Activated CD4-positive, alpha-beta T cell treated with anti-CD3 and anti-CD28 coated beads, Interleukin-2, amount 50 U/mL, for 16 hours (primary cell): ENCODE measurements around the gene SMARCD2.
"Not testable (repeated sequence)": the region's sequence is repeated elsewhere in the genome, so short reads cannot be mapped to it uniquely, and the experiment has no call there.

Experiments
- DNase-seq: peaks from one replicate; pipeline ENCODE4 v3.0.0-alpha.2; 2020

The SMARCD2 gene

DNA sequence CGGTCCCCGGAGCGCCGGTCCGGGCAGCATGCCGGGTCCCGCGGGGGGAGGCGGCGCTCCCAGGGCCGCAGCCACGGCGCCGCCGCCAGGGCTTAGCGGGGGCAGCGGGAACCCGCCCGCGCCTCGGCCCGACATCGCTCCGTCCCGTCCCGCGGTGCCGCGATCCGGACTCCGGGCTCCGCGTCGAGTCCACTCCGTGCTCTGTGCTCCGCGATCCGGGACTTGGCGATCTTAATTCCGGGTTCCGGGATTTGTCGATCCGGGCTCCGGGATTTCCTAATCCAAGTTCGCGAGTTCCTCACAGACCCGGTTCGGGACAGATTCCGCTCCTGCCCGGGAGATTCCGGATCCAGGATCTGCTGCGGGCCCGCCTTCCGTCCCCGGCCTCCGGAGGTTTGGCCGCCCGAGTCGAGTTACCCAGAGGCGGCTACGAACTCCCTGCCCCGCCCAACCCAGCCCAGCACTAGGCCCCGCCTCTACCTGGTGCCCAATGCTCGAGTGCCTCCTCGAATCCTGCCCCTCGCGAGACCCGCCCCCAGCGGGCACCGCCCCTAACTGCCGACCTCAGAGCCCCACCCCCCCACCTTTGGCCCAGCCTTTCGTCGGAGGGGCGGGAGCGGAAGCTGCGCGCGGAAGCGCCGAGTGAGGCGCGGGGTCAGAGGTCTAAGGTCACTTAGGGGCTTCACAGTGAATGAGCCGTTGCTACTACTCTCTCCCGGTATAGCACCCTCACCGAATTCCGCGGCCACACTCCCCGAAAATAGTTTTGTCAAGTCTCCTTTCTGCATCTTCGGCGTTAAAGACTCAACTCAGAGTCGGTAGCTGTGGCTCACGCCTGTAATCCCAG lies at the start of gene SMARCD2:
Gene SMARCD2, minus strand, starts transcription at position 146 of the 847 bp plus-strand sequence. Its CDS starts 11 bp downstream, at position 135.
- peak; percentile 99 for DNase-seq

DNA sequence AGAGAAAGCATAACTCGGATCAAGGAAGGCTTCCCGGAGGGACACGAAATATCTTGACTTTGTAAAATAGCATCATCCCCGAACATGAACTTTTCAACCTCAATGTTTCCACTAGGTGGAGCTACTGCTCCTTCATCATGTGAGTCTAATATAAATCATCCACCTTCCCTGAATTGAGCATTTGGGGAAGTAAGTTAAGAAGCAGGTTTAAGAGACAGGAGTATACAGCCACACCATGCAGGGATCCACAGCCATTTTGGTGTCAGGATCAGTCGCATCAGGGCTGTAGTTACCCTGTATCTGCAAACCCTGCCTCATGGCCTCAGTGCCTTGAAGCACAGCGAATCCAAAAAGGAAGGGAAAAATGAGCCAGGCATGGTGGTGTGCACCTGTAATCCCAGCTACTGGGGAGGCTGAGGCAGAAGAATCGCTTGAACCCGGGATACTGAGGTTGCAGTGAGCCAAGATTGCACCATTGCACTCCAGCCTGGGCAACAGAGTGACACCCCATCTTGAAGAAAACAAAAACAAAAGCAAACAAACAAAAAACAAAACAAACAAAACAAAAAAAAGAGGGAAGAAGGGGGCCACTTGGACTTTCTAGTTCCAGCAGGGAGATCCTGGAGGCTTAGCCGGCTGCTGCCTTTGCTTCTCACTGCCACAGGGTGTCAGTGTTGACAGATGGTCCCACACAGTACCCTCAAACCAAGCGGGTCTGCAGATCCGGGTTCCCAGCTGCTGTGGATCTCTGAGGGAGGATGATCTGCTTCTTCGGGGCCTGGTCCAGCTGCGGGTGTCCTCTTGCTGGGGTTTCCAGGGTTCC lies 46.8 kb upstream of the SMARCD2 start:
- peak; percentile 45 for DNase-seq

DNA sequence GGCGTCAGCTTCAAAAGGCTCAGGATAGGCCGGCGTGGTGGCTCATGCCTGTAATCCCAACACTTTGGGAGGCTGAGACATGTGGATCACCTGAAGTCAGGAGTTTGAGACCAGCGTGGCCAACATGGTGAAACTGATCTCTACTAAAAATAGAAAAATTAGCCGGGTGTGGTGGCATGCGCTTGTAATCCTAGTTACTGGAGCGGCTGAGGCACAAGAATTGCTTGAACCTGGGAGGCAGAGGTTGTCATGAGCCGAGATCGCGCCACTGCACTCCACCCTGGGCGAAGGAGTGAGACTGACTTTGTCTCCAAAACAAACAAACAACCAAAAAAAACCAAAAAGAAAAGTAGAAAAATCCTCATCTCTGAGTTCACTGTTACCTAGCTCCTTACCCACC lies 42.6 kb upstream of the SMARCD2 start:
- not testable (repeated sequence) for DNase-seq

DNA sequence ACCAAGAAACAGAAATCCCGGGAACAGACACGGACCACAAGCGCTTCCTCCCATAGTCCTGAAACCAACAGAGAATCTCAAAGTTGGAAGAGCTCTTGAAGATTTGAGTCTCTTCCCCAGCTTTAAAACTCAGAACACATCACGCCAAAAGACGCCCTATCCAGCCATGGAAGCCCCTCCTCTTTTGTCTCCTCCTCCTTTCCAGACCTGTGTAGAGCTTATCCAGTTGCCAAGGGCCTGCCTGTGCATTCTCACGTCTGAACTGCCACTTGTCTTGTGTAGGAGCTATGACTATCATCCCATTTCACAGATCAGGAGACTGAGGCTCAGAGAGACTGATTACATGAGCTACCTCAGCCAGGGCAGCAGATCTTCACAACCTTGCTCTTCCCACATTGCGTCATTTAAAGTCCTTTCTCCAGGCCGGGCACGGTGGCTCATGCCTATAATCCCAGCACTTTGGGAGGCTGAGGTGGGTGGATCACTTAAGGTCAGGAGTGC lies 40.2 kb upstream of the SMARCD2 start:
- not testable (repeated sequence) for DNase-seq

DNA sequence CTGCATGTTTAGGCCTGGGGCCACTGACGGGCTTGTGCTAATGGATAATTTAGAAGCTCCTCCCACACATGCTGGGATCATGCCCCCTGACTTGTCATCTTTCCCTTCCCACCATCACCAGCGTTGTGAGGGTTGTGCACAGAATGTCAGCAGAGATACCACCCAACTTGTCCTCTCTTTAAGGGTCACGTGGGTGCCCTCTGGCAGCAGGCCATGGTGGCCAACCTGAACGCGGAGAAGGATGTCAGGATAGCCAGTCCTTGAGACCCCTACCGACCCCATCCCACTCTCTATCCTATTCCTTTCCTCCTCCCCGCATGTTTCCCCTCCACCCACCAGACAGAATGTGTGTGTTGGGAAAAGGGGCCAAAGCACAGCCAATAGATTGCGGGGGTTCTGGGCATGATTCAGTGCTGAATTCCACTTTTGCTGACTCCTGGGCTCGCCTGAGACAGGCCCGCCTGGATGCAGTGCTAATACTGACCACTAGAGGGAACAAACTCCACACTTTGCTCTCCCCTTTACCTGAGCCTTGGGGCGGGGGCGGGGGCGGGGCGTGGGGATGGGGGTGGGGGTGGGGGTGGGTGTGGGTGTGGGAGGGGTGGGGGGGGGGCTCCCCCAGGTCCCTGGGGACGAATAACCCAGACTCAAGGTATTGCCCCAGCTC lies 39.6 kb upstream of the SMARCD2 start, which contains the start of gene GH2:
Gene GH2, minus strand, starts transcription at position 10 of the 667 bp plus-strand sequence. CDS start 143 bp downstream, outside the sequence.
- DNase-seq: peak; percentile 65

DNA sequence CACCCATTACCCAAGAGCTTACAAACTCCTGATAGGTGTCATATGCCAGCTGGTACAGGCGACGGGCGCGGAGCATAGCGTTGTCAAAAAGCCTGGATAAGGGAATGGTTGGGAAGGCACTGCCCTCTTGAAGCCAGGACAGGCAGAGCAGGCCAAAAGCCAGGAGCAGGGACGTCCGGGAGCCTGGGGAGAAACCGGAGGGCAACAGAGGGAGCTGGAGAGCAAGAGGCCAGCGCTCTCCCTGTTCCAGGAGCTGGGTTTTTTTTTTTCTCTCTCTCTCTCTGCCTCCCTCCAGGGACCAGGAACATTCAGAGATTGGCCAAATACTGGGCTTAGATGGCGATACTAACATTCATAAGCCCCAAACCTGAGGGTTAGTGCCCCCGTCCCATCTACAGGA lies 38.9 kb upstream of the SMARCD2 start:
- not testable (repeated sequence) for DNase-seq

DNA sequence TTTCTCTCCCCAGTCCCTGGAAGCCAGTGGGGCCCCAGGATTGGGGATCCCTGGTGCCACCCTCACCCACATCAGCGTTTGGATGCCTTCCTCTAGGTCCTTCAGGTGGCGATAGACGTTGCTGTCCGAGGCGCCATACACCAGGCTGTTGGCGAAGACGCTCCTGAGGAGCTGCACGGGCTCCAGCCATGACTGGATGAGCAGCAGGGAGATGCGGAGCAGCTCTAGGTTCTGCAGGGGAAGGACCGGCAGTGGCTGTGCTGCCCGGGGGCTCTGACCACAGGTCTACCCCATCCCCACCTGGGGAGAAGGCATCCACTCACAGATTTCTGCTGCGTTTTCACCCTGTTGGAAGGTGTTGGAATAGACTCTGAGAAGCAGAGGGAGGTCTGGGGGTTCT lies 38.2 kb upstream of the SMARCD2 start:
- DNase-seq: no peak

DNA sequence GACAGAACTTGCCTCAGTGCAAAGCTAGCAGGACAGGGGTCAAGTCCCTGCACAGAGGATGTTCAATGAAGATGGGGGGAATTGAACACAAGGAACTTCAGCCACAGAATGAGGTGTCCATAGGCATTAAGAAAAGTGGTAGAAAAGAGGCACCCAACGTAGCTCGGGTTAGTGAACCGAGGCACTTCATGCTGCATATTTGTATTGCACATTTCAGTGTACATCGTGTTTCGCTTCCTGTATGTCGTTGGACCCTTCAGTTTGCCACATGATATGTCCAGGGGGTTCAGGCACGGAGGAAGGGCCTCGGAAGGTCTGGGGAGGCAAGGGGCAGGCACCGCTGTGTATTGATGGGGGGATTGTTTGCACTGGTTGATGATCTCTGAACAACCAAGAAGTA lies 35.9 kb upstream of the SMARCD2 start:
- not testable (repeated sequence) for DNase-seq

DNA sequence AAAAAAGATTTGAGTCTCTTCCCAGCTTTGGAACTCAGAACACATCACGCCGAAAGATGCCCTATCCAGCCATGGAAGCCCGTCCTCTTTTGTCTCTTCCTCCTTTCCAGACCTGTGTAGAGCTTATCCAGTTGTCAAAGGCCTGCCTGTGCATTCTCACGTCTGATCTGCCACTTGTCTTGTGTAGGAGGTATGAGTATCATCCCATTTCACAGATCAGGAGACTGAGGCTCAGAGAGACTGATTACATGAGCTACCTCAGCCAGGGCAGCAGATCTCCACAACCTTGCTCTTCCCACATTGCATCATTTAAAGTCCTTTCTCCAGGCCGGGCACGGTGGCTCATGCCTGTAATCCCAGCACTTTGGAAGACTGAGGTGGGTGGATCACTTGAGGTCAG lies 32.2 kb upstream of the SMARCD2 start:
- DNase-seq: not testable (repeated sequence)

DNA sequence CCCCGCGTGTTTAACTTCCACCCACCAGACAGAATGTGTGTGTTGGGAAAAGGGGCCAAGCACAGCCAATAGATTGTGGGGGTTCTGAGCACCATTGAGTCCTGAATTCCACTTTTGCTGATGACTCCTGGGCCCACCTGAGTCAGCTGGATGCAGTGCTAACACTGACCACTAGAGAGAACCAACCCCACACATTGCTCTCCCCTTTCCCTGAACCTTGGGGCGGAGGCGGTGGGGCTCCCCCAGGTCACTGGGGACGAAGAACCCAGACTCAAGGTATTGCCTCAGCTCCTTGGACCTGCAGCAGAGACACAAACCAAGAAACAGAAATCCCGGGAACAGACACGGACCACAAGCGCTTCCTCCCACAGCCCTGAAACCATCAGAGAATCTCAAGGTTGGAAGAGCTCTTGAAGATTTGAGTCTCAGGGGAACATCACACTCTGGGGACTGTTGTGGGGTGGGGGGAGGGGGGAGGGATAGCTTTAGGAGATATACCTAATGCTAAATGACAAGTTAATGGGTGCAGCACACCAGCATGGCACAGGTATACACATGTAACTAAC lies 31.7 kb upstream of the SMARCD2 start:
- DNase-seq: not testable (repeated sequence)

DNA sequence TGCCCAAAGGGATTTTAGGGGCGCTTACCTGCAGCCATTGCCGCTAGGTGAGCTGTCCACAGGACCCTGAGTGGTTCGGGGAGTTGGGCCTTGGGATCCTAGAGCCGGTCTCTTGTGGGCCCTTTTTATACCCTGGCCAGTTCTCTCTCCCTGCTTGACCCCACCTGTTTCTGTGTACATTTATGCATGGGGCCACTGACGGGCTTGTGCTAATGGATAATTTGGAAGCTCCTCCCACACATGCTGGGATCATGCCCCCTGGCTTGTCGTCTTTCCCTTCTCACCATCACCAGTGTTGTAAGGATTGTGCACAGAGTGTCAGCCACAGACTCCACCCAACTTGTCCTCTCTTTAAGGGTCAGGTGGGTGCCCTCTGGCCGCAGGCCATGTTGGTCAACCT lies 31.1 kb upstream of the SMARCD2 start, which contains the start of gene CSH2:
Gene CSH2, minus strand, starts transcription at position 101 of the 400 bp plus-strand sequence. Its CDS starts 63 bp downstream, at position 38.
- DNase-seq: not testable (repeated sequence)

DNA sequence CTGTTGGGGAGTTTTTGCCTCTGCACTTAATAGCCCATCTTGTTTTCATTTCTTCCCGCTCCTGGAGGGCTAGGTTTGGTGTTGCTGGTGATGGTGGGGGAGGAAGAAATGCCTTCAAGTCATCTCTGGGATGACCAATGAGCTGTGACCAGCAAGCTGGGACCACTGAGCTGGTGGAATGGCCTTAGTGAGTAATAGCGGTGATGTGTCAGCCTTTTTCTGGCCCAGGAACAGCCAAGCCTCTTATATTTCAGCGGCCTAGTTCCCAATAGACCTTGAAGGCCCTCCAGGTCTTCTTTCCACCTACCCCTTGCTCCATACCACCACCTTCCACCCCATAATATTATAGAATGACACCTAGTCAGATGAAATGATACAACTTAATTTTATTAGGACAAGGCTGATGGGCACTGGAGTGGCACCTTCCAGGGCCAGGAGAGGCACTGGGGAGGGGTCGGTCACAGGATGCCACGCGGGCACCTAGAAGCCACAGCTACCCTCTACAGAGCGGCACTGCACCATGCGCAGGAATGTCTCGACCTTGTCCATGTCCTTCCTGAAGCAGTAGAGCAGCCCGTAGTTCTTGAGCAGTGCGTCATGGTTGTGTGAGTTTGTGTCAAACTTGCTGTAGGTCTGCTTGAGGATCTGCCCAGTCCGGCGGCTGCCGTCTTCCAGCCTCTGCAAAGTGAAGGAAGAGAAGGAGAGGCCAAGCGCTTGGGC lies 29.3 kb upstream of the SMARCD2 start:
- not testable (repeated sequence) for DNase-seq

DNA sequence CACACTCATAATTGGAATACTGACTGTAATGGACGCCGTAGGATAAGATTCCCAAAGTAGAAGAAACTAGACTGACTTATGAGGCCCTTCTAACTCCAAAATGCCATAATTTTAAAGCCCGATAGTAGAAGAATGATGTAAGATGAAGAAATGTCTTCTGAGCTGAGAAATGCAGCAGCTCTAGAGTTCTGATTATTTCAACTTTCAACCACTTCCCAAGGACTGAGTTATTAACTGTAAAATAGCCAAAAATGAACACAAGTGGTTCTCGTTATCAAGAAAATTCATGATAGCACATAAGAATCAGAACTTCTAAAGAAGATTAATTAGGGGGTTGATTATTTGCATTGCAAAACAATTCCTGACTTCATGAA lies 27.8 kb upstream of the SMARCD2 start:
- DNase-seq: not testable (repeated sequence)

DNA sequence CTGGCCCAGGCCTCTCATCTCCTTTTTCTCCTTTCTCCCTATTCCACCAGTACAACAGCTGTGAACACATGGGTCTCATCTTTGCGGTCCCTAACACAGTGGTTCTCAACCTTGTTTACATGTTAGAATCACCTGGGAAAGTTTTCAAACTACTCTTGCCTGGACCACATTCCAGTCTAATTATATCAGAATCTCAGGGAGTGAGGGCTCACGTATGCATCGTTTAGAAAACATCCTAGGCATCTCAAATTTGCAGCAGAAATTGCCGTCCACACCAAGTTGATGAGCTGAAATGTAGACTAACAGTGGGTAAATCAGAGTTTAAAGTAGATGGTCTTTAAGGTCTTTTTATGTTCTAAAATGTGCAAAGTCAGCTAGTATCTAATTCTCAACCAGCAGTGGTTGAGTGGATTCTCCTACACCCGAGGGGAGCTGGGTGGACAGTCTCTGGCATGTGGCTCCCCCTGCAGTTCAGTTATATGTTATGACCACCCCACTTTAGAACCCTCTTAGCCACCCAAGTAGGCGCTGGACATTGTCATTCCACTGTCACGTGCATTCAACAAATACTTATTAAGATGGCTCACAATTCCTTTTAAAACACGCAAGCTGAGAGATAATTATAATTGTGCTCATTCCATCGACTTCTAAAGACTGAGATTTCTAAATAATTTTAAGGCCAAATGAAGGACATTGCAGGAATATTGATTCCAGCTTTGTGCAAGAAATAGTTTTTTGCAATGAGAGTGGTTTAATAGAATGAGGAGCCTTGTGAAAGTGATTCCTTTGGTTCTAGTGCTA lies 27.2 kb upstream of the SMARCD2 start:
- DNase-seq: not testable (repeated sequence)

DNA sequence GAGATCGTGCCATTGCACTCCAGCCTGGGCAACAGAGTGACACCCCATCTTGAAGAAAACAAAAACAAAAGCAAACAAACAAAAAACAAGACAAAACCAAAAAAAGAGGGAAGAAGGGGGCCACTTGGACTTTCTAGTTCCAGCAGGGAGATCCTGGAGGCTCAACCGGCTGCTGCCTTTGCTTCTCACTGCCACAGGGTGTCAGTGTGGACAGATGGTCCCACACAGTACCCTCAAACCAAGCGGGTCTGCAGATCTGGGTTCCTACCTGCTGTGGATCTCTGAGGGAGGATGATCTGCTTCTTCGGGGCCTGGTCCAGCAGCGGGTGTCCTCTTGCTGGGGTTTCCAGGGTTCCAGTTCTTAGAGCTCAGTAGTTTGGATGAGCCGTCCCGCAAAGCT lies 24.1 kb upstream of the SMARCD2 start:
- DNase-seq: not testable (repeated sequence)

DNA sequence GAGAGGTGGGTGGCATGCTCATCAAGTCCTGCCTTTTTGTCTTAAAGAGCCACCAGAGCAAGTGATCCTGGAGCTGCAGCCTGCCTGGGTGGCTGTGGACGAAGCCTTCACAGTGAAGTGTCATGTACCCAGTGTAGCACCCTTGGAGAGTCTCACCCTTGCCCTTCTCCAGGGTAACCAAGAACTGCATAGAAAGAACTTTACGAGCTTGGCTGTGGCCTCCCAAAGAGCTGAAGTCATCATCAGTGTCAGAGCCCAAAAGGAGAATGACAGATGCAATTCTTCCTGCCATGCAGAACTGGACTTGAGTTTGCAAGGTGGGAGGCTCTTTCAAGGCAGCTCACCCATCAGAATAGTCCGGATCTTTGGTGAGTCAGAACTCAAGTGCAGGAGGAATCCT lies 16.8 kb upstream of the SMARCD2 start:
- no peak for DNase-seq

DNA sequence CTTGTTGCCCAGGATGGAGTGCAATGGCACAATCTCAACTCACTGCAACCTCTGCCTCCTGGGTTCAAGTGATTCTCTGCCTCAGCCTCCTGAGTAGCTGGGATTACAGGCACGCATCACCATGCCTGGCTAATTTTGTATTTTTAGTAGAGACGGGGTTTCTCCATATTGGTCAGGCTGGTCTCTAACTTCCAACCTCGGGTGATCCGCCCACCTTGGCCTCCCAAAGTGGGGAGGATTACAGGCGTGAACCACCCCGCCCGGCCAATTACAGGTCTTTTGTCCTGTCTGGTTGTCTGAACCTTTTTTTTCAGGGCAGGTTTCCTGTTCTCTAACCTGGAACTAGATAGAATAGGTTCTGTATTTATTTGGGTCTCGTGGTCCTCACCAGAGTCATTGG lies 13.9 kb upstream of the SMARCD2 start:
- not testable (repeated sequence) for DNase-seq

DNA sequence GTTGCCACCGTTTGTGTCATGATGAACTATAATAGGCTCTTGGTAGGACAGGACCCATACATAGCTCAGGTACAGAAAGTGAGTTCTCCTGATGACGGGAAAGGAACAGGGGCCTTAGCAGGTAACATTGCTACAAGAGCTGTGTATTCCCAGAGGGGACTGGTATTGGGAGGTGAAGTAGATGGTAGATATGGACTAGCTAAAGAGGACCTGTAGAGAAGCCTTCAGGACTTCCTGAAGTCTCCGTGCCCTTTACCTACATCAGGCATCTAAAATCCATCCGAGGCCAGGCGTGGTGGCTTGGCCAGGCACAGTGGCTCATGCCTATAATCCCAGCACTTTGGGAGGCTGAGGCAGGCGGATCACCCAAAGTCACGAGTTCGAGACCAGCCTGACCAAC lies 12.7 kb upstream of the SMARCD2 start:
- DNase-seq: no peak

DNA sequence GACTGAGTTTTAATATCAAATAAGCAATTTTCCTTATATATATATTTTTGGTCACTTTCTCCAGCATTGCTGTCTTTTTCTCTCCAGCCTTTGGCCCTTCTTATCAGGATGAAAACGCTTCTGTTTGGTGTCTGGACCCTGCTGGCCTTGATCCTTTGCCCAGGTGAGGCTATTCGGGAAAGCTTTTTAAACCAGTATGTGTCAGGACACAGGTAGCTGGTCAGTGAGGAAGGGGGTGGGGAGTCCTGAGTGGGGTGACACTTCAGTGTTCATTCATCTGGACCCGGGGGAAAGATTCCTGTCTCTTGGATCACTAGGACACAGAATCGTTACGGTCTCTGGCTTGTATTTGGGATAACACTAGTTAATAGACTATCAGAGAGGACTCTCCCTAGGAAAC lies 12.2 kb upstream of the SMARCD2 start:
- DNase-seq: no peak

DNA sequence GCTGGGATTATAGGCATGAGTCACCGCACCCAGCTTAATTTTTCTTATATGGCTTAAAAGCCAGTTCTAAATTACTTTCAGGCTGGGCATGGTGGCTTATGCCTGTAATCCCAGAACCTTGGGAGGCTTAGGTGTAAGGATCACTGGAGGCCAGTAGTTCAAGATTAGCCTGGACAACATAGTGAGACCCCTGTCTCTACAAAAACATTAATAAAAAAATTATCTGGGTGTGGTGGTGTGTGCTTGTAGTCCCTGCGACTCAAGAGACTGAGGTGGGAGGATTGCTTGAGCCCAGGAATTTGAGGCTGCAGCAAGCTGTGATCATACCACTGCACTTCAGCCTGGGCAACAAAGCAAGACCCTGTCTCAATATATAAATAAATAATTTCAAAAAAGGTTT lies 10.8 kb upstream of the SMARCD2 start:
- DNase-seq: no peak

DNA sequence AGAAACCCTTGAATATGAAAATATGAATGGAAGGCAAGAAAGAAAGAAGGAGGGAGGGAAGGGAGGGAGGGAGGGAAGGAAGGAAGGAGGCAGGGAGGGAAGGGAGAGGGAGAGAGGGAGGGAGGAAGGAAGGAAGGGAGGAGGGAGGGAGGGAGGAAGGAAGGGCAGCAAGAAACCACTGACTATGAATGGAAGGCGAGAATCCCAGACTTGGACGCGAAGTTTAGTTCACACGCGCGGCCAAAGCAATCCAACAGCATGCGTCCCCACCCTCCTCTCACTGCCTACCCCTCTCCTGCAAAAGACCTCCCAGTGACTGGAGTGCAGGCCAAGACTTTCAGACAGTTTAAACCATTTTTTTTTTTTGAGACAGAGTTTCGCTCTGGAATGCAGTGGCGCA lies 7.9 kb upstream of the SMARCD2 start:
- DNase-seq: no peak
